Vagina (tissue), 2 donors: ENCODE data around the gene MYO15B.

Experiments
- POLR2A ChIP-seq, 2 donors: fragments of 450-650 bp; IDR thresholded peaks; one replicate each; pipeline ENCODE4 v1.6.1; 2017; ENCODE audit warnings: antibody characterized with exemption in 2 of 2, mild to moderate bottlenecking in 2 of 2, moderate library complexity in 2 of 2
- POLR2AphosphoS5 ChIP-seq, 2 donors: sonication (generic); formaldehyde crosslinking; IDR thresholded peaks; one replicate each; pipeline ENCODE4 v1.9.0; 2017; ENCODE audit warnings: antibody characterized with exemption in 2 of 2, mild to moderate bottlenecking in 2 of 2, low read depth in 1 of 2; ENCODE audit not compliant: insufficient read depth in 1 of 2
- TF ChIP-seq, protein P1 (sequence below), 3 experiments: fragments of 450-650 bp in 2 of 3; fragments of 200-600 bp in 1 of 3; sonication (generic) in 1 of 3; IDR thresholded peaks; one replicate each; pipeline ENCODE4 v1.5.1; 2017 to 2019; ENCODE audit warnings: antibody characterized with exemption in 3 of 3, mild to moderate bottlenecking in 2 of 3, moderate library complexity in 2 of 3

DNA sequence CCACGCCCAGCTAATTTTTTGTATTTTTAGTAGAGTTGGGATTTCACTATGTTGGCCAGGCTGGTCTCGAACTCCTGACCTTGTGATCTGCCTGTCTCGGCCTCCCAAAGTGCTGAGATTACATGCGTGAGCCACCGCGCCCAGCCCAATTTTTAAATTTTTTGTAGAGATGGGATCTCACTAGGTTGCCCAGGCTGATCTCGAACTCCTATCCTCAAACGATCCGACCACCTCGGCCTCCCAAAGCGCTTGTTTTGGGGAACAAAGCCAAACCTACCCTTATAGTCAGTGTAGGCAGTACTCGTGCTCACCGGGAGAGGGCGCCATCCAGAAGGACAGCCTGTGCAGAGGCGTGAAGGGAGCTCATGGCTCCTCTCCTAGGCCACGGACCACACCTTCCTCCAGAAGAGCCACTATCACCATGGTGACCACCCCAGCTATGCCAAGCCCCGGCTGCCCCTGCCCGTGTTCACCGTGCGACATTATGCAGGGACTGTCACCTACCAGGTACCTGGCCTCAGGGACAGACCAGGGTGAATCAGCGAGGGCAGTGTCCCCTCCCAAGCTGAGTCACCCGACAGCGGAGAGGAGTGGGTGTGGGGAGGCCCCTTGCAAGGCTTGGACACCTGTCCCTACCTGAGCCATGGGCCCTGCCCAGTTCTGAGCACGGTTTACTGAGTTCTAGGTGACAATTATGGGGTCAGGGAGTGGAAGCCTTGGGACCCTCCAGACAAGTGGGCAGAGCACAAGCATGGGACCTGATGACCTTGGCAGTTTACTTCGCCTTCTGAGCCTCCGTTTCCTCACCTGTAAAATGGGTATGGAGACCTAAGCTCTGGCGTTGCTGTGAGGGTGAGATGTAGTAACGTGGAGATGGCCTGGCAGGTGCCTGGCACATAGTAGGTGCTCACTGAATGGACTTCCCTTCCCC is 13.7 kb downstream of the MYO15B start:
- TF ChIP-seq POLR2A (IDR thresholded peaks at IDR 0.05) (no peak), POLR2AphosphoS5 (IDR thresholded peaks at IDR 0.05; ENCODE audit: insufficient read depth in 1 of 2, low read depth in 1 of 2) (no peak)
- TF ChIP-seq, protein P1, sequence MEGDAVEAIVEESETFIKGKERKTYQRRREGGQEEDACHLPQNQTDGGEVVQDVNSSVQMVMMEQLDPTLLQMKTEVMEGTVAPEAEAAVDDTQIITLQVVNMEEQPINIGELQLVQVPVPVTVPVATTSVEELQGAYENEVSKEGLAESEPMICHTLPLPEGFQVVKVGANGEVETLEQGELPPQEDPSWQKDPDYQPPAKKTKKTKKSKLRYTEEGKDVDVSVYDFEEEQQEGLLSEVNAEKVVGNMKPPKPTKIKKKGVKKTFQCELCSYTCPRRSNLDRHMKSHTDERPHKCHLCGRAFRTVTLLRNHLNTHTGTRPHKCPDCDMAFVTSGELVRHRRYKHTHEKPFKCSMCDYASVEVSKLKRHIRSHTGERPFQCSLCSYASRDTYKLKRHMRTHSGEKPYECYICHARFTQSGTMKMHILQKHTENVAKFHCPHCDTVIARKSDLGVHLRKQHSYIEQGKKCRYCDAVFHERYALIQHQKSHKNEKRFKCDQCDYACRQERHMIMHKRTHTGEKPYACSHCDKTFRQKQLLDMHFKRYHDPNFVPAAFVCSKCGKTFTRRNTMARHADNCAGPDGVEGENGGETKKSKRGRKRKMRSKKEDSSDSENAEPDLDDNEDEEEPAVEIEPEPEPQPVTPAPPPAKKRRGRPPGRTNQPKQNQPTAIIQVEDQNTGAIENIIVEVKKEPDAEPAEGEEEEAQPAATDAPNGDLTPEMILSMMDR (IDR thresholded peaks at IDR 0.05): peak in 2 of 3 experiments; percentile 32 to 37
